Mesodermal cell (in vitro differentiated cells): ENCODE measurements around the gene UBAP2L.
"Not testable (repeated sequence)": the region's sequence is repeated elsewhere in the genome, so short reads cannot be mapped to it uniquely, and the experiment has no call there.

Experiments used
- H3K27ac ChIP-seq: 2 replicates; pipeline ENCODE4 v1.7.0; 2013; ENCODE audit warnings: mild to moderate bottlenecking, low read depth, low read length, moderate library complexity; ENCODE audit not compliant: severe bottlenecking
- H3K36me3 ChIP-seq: 2 replicates; pipeline ENCODE4 v1.7.1; 2013; ENCODE audit warnings: mild to moderate bottlenecking, low read length, moderate library complexity; ENCODE audit not compliant: control insufficient read depth, insufficient read depth
- H3K4me1 ChIP-seq: one replicate; pipeline ENCODE4 v1.7.1; 2013; ENCODE audit warnings: mild to moderate bottlenecking, low read length; ENCODE audit not compliant: insufficient read depth, control insufficient read depth, poor library complexity, severe bottlenecking
- H3K4me3 ChIP-seq: 2 replicates; pipeline ENCODE4 v1.7.0; 2013; ENCODE audit warnings: low read length, control low read depth, mild to moderate bottlenecking; ENCODE audit not compliant: insufficient read depth, poor library complexity, severe bottlenecking; ENCODE audit errors: extremely low read depth
- H3K9me3 ChIP-seq: 2 replicates; pipeline ENCODE4 v1.7.1; 2013; ENCODE audit warnings: mild to moderate bottlenecking, low read length, moderate library complexity; ENCODE audit not compliant: control insufficient read depth
- WGBS, 2 experiments: methylation state at CpG; one replicate each; pipeline ENCODE4 v1.1.5; 2013; ENCODE audit warnings: missing lambda C conversion rate in 2 of 2; ENCODE audit not compliant: insufficient coverage in 2 of 2; 5-methylcytosine and 5-hydroxymethylcytosine counted together

The UBAP2L gene

DNA sequence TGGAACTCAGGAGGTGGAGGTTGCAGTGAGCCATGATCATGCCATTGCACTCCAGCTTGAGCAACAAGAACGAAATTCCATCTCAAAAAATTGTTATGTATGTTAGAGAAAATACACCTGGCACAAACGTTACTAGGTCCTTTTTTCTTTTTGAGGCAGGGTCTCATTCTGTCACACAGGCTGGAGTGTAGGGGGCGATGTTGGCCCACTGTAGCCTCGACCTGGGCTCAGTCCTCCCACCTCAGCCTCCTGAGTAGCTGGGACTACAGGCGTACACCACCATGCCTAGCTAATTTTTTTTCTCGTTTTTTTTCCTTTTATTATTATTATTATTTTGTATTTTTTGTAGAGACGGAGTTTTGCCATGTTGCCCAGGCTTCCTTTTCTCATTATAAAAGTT, 56.0 kb downstream of the UBAP2L start:
- Histone ChIP-seq H3K4me1 (peaks cover 4% of the 10 kb centered on the region), H3K36me3 (peaks cover 21% of the 10 kb centered on the region), H3K27ac (no peak overlapping the region), H3K4me3 (no peak overlapping the region), H3K9me3 (no peaks in the 10 kb centered on the region)
- 90 to 100% methylated on average over 1 to 2 of the region's 7 CpGs for WGBS, 2 experiments

DNA sequence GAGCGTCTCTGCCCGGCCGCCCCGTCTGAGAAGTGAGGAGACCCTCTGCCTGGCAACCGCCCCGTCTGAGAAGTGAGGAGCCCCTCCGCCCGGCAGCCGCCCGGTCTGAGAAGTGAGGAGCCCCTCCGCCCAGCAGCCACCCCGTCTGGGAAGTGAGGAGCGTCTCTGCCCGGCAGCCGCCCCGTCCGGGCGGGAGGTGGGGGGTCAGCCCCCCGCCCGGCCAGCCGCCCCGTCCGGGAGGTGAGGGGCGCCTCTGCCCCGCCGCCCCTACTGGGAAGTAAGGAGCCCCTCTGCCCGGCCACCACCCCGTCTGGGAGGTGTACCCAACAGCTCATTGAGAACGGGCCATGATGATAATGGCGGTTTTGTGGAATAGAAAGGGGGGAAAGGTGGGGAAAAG, 66.8 kb downstream of the UBAP2L start:
- H3K36me3 ChIP-seq, H3K9me3 ChIP-seq, H3K4me1 ChIP-seq, H3K27ac ChIP-seq, H3K4me3 ChIP-seq: not testable (repeated sequence)
- no CpG with 5 or more reads among the region's 30 CpGs for WGBS, 2 experiments

DNA sequence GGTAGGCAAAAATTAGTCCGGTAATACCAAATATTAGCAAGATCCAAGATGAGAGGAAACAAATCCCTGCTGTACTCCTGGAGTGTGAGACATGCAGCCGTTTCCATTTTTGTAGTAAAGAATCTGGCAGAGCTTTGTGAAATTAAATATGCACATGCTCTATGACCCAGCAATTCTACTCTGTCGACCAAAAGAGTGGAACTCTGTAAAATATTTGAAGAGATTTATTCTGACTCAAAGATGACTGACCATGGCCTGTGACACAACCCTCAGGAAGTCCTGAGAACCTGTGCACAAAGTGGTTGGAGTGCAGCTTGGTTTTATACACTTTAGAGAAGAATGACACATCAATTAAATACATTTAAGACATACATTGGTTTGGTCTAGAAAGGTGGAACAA, 67.9 kb downstream of the UBAP2L start:
- Histone ChIP-seq H3K36me3 (no peaks in the 10 kb centered on the region), H3K9me3 (no peaks in the 10 kb centered on the region), H3K4me1 (no peaks in the 10 kb centered on the region), H3K4me3 (no peak overlapping the region), H3K27ac (no peak overlapping the region)
- 89 to 100% methylated on average over 1 of the region's 3 CpGs for WGBS, 2 experiments

DNA sequence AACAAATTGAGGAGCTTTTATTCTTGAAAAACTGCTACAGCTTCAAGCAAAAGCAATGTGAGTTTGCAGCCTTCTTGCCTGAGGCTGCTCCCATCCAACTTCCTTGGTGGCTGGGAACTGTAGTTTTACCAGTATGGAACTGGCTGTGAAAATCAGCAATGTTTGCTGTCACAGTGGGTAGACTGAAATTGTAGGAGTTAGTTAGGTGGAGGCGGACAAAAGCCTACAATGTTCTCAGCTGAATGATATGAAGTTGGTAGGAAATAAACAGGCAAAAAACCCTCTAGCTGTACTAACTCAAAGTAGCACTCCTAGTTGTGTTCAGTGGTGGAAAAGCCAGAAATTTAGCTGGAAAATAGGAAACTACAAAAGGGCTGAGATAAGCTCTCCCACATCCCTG, 70.2 kb downstream of the UBAP2L start:
- H3K4me3 ChIP-seq: no peak overlapping the region
- no peaks in the 10 kb centered on the region for H3K4me1 ChIP-seq
- no peak overlapping the region for H3K27ac ChIP-seq
- peaks cover 8% of the 10 kb centered on the region for H3K9me3 ChIP-seq
- WGBS, 2 experiments: 100% methylated on average over 1 of the region's 1 CpG; no CpG with 5 or more reads in 1 of the 2 experiments
- no peaks in the 10 kb centered on the region for H3K36me3 ChIP-seq

DNA sequence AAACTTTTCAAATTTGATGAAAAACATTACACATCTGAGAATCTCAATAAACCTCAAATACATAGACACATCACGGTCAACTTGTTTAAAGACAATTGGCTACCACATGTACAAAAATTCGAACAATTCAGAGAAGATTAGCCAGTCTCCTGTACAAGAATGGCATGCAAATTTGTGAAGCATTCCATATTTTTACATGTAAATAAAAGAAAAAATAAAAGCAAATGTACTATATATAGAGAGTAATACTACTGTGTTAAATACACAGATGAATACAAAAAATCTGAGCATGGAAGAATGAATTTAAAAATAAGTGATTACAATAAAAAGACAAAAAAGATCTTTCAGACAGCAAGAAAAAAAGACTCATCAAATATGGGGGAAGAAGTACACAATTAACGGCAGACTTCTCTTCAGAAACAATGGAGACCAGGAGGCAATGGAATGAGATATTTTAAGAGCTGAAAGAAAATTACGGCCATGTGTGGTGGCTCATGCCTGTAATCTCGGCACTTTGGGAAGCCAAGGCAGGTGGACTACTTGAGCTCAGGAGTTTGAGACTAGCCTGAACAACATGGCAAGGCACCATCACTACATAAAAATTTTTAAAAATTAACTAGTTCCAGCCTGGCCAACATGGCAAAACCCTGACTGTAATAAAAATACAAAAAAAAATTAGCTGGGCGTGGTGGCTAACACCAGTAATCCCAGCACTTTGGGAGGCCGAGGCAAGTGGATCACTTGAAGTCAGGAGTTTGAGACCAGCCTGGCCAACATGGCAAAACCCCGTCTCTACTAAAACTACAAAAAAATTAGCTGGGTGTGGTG, 74.9 kb downstream of the UBAP2L start:
- H3K9me3 ChIP-seq: peaks cover 8% of the 10 kb centered on the region
- WGBS, 2 experiments: 66 to 87% methylated on average over 7 of the region's 8 CpGs
- H3K36me3 ChIP-seq: no peaks in the 10 kb centered on the region
- H3K27ac ChIP-seq: no peak overlapping the region
- H3K4me3 ChIP-seq: no peak overlapping the region
- no peaks in the 10 kb centered on the region for H3K4me1 ChIP-seq

DNA sequence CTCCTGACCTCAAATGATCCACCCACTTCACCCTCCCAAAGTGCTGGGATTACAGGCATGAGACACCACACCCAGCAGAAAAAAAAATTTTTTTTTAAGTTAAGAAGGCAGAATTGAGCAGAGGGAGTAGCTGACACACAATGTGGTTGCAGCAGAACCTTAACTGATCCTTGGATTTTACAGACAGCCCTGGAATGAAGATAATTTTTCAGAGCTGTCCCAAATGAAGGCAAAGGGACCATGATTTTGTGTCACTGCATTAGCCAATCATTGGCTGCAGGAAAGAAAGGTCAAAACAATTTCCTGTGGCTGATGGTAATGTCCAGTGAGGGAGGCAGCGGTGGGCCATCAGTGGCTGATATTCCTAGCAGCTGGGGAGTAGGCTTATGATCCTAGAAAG, 80.8 kb downstream of the UBAP2L start:
- Histone ChIP-seq H3K4me3 (no peak overlapping the region), H3K4me1 (no peaks in the 10 kb centered on the region)
- 100% methylated on average over 1 of the region's 1 CpG for WGBS, 2 experiments

DNA sequence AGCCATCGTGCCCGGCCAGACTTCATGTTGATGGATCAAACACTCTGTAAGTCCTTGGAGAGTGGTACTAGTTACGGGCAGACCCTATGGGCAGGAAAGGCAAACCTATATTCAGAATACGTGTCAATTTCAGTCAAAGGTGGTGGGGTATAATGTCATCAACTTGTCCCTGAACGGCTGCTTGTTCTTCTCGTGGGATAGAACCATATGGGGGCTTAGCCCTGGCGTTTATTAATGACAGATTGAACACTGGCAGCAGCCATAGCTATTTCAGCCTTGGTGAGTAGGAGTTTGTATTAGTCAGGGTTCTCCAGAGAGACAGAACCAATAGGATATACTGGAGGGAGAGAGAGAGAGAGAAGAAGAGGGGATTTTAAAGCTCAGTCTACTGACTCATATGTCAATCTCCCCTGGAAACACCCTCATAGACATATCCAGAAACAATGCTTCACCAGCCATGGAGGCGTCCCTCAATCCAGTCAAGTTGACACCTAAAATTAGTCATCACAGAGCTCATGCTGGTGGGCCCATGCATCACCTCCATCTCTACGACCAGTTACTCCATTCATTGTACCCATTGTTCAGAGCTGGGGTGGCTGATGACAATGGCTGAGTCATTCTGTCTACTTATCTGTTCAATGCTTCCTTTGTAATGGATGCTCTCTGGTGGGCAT, 84.0 kb downstream of the UBAP2L start:
- Histone ChIP-seq H3K27ac (no peak overlapping the region), H3K36me3 (no peaks in the 10 kb centered on the region), H3K9me3 (peaks cover 4% of the 10 kb centered on the region), H3K4me1 (no peaks in the 10 kb centered on the region), H3K4me3 (no peak overlapping the region)
- WGBS, 2 experiments: 90 to 91% methylated on average over 6 to 9 of the region's 9 CpGs

More for the DNA sequence above, 80.8 kb downstream of the UBAP2L start:
- Histone ChIP-seq H3K27ac (no peak overlapping the region), H3K9me3 (no peaks in the 10 kb centered on the region), H3K36me3 (no peaks in the 10 kb centered on the region)

DNA sequence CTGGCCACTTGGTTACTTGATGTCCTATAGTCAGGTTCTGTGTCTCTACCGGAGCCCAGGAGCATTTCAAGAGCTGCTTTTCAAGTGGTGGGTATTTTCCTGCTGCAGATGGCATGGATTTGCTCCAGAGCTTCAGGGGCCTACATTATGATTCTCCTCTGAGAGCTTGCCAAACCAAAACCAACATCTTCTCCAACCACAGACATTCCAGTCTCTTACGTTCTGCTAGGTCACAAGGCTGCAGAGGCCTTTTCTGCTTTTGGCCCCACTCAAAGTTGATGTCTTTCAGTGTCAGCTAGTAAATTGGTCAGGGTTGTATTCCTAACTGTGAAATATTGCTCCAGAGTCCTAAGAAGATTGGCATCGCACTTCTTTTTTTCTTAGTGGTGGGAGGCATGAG, 85.4 kb downstream of the UBAP2L start:
- Histone ChIP-seq H3K4me3 (no peak overlapping the region), H3K4me1 (no peaks in the 10 kb centered on the region), H3K36me3 (no peaks in the 10 kb centered on the region), H3K27ac (no peak overlapping the region), H3K9me3 (peaks cover 4% of the 10 kb centered on the region)
- 83 to 100% methylated on average over 1 to 2 of the region's 3 CpGs for WGBS, 2 experiments

DNA sequence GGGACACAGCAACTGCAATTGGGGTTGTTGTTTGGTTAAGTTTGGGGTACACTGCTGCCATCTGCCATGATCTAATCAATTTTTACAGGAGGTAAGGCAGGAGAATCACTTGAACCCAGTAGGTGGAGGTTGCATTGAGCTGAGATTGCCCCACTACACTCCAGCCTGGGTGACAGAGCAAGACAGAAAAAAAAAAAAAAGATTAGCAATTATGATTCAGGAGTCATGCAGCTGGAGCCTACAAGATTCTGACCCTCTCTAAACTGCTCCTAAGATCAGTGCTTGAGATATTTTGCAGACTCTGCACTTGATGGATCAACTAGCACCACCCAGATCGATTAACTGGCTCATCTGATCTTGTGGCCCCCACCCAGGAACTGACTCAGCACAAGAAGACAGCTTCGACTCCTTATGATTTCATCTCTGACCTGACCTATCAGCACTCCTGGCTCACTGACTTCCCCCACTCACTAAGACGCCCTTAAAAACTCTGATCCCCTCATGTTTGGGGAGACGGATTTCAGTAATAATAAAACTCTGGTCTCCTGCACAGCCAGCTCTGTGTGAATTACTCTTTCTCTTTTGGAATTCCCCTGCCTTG, 87.0 kb downstream of the UBAP2L start:
- not testable (repeated sequence) for H3K9me3 ChIP-seq, H3K4me3 ChIP-seq, H3K4me1 ChIP-seq, H3K36me3 ChIP-seq, H3K27ac ChIP-seq
- WGBS, 2 experiments: 70 to 83% methylated on average over 4 of the region's 4 CpGs

DNA sequence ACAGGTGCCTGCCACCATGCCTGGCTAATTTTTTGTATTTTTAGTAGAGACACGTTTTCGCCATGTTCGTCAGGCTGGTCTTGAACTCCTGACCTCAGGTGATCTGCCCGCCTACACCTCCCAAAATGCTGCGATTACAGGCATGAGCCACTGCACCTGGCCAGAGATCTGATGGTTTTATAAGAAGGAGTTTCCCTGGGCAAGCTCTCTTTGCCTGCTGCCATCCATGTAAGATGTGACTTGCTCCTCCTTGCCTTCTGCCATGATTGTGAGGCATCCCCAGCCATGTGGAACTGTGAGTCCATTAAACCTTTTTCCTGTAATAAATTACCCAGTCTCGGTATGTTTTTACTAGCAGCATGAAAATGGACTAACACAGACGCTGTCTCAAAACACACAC, 88.4 kb downstream of the UBAP2L start:
- H3K4me3 ChIP-seq, H3K4me1 ChIP-seq, H3K36me3 ChIP-seq, H3K9me3 ChIP-seq, H3K27ac ChIP-seq: not testable (repeated sequence)
- 85 to 91% methylated on average over 5 to 6 of the region's 7 CpGs for WGBS, 2 experiments
